Jurkat, Clone E6-1 (cell line): Measurements from ENCODE around the gene SNED1.
A peak's percentile ranks its signal among the peaks of the same experiment; 100 is the strongest.

Source experiments
- DNase-seq: peaks from one replicate; pipeline ENCODE4 v3.0.0-alpha.2; 2011; ENCODE audit warnings: low read depth, low spot score
- H3K4me3 ChIP-seq: 2 replicates; pipeline ENCODE4 v1.5.1; 2011; ENCODE audit warnings: mild to moderate bottlenecking, low read length, control low read depth, moderate library complexity

Gene SNED1

DNA sequence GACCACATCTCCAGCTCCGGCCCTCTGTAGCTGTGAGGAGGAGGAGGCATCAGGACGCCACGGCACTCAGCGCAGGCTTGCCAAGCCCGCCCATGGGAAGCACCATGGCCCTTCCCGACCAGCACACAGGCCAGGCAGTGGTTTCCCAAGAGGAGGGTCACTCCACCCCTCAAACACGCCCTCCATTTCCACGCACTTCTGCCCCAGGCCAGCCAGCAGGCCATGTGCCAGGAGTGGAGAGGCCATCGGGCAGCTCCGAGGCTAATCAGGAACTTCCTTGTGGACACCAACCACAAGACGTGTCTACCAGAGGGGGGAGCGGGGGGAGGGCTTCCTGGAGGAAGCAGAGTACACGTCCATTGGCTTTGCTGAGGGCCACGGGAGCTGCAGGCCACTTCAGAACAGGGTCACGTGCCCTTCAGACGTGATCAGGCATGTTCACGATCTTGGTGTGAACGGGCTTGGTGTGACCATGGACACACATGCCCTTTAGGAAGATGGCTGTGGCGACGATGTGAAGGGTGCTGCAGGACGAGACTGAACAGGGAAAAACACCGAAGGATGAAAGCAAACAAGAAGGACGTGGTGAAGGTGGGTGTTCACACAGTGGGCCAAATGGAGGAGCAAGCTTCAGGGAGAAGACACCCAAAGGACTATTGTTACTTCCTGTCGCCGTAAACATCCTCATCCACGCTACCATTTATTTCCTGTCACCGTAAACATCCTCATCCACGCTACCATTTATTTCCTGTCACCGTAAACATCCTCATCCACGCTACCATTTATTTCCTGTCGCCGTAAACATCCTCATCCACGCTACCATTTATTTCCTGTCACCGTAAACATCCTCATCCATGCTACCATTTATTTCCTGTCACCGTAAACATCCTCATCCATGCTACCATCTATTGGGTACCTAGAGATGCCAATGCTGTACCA lies 110.1 kb downstream of the SNED1 start:
- H3K4me3 ChIP-seq = no peak overlapping the region
- peak; percentile 14 for DNase-seq

DNA sequence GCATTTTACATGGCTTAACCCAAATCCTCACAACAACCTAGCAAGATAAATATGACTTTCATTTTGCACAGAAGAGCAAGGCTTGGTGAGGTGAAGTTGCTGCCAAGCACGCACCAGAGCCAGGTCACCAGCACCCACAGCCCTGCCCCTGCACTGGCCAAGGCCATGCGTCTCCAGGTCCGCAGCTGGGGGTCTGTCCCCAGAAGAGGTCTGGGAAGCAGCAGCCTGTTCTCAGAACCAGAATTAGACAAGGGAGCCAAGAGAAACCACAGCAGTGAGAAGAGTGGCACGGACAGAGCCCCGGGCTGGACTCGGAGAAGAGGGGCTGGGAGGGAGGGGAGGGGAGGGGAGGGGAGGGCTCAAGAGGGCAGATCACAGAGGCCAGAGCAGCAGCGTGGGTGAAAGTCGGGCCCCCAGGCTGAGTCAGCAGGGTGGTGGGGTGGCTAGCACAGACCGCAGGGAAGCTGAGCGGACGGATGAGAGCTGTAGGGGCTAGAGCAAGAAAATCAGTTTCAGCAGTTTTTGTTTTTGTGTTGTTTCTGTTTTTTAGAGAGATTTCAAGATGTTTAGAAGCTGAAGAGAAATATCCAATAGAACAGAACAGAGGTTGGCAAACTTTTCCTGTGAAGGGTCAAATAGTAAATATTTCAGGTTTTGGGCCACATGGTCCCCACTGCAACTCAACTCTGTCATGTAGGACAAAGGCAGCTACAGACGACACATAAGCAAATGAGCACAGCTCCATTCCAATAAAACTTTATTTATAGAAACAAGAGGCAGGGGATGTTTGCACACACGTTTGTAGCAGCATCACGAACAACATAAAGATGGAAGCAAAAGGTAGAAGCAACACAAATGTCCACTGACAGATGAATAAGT lies 111.0 kb downstream of the SNED1 start:
- no peak overlapping the region for H3K4me3 ChIP-seq
- no peak for DNase-seq

DNA sequence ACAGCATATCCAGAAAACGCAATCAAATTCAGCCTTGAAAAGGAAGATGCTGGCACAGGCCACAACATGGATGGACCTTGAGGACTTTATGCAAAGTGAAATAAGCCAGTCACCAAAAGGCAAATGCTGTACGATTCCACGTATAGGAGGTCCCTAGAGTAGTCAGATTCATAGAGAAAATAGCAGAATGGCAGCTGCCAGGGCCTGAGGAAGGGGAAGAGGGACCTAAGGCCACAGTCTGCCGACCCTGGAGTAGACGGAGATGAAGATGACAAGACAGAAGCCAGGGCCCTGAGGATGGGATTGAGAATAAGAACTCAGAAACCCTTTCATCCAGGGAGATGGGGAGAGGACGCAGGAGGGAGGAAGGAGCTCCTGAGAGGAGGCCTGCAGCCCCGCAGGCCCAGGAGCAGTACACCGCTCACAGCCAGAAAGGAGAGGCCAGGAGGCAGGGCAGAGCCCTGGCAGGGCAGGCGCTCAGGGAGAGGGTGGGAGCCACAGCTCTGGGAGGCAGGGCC lies 111.7 kb downstream of the SNED1 start:
- no peak overlapping the region for H3K4me3 ChIP-seq
- no peak for DNase-seq

- no peak overlapping the region for H3K4me3 ChIP-seq
- no peak for DNase-seq
Observed at GRCh38 chr2:241110607-241111439, 112.4 kb downstream of the SNED1 start.

GRCh38 chr2:241111440-241111805 lies 113.0 kb downstream of the SNED1 start:
- no peak overlapping the region for H3K4me3 ChIP-seq
- no peak for DNase-seq

GRCh38 chr2:241112046-241112445 lies 113.6 kb downstream of the SNED1 start:
- no peak overlapping the region for H3K4me3 ChIP-seq

GRCh38 chr2:241112592-241112991 lies 114.2 kb downstream of the SNED1 start:
- peak; percentile 48 for DNase-seq
- H3K4me3 ChIP-seq = no peak overlapping the region

More at GRCh38 chr2:241112046-241112445, 113.6 kb downstream of the SNED1 start:
- no peak for DNase-seq

DNA sequence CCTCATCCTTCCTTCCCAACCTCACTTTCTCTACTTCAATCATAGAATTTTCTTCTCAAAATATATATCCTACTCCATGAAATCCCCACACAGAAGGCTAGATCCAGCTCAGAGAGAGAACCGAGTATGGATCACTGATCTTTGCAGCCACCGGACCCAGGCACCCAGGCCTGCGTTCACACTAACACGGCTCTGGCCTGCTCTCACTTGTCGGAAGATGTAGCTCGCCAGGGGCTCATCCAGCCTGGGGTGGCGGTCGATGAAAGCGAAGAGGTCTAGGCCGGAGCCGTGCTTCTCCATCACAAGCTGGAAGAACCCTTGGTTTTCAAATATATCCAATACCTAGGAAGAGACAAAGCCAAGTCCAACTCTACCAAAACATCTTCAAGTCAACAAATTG lies 116.4 kb downstream of the SNED1 start:
- no peak overlapping the region for H3K4me3 ChIP-seq
- DNase-seq = no peak

GRCh38 chr2:241115361-241115760 lies 116.9 kb downstream of the SNED1 start:
- no peak for DNase-seq
- no peak overlapping the region for H3K4me3 ChIP-seq

DNA sequence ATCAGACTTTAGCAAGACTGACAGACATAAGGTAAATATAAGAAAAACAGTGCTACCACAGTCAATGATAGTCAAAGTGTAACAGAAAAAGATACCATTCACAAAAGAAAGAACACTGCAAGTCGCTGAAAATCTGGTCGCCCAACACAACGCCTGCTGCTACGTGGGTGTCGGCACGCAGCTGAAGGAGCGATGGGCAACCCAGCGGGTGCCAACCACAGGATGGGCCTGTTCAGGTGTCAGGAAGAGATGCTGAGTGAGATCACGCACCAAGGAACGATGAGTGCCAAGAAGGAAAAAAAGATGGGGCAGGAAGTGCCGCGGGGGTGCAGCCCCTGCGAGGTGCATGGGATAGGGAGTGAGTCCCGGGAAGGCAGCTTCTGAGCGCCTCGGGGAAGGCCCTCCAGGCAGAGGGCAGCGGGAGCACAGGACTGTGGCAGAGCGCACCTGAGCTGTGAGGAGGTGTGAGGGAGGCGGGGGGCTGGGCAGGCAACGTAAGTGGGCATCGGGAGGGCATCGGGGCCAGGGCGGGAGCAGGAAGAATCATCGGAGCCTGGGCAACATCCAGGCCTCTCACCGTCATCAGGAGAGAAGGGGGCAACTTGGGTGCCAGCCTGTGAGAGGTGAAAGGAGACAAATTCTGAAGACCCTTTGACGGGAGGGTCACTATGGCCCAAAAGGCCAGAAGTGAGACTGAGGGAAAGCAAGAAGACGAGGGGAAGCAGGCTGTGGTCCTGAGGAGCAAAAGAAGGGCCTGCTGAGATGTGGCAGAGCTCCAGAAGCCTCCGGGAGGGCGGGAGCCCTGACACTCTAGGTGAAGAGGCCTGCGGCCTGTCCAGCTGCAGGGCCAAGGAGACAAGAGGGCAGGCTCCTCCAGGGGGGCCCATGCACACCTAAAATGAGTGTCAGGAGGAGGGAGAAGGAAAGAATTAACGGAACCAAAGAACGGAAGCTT lies 118.5 kb downstream of the SNED1 start:
- DNase-seq = no peak
- H3K4me3 ChIP-seq = no peak overlapping the region

DNA sequence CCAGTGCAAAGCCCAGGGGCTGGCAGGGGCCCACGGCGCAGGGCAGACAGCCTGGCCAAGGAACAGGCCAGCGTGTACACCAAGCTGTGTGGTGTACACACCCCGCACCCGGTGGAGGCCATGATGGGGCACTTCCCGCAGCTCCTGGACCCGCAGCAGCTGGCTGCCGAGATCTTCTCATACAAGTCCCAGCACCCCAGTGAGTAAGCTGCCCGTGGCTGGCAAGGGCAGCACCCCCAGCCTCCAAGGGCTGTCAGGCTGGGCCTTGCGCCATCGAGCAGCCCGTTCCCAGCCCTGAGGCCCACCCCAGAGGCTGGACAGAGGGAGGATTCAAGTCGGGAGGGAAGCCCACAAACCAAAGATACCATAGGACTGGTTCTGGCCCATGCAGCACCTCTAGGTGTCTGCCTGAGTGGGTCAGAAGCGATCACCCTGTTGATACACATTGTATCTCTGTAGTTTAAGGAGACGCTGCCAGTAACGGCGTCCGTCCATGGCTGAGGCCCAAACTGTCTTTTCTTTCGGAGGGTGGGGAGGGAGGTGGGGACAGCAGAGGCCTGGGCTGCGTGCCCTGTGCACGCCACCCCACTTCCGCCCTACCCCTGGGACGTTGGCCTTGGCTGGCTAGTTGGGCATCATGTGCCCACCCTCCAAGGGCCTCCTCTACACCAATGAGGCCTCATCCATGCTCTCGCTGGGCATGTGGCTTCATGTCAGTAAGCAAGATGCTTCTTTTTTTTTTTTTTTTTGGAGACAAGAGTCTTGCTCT lies 120.5 kb downstream of the SNED1 start:
- no peak overlapping the region for H3K4me3 ChIP-seq
- DNase-seq = no peak

- no peak overlapping the region for H3K4me3 ChIP-seq
- no peak for DNase-seq
Observed at GRCh38 chr2:241120440-241120839, 122.0 kb downstream of the SNED1 start.

DNA sequence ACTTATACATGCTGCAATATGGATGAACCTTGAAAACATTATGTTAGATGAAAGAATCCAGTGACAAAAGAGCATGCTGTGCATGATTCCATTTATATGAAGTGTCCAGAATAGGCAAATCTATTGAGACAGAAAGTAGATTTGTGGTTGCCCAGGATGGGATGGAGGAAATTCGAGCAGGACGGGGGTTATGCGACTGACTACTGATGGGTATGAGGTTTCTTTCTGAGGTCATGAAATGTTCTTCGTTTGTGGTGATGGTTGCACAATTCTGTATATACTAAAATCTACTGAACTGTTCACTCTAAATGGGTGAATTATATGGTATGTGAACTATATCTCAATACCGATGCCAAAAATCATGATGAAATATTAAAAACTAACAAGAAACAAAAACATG lies 122.6 kb downstream of the SNED1 start:
- DNase-seq = no peak

DNA sequence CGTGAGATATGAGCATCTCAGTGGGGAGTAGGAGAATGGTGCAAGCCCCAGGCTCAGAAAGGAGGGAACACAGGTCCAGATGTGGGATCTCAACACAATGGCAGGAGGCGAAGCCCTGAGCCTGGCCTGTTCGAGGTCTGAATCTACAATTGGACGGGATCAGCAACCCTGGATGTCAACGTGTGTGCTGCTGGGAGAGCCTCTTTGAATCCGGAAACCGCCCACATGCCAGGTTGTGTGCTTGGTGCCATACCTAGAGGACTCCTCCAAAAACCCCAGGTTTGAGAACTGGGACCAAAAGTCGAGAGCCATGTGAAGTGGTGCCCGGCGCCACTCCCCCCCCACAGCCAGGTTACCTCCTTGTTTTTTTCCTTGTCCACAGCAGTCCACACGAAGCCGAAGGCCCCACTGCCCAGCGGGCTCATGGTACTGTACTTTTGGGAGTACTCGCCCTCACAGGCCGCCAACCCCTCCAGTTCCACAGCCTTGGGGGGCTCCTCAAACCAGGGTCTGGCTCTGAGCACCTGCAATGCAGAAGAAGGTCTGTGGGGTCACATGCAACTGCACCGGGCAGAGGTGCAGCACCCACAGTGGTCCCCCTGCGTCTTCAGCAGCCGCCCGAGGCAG lies 124.1 kb downstream of the SNED1 start:
- DNase-seq = no peak
- no peak overlapping the region for H3K4me3 ChIP-seq

More for the DNA sequence above, 122.6 kb downstream of the SNED1 start:
- H3K4me3 ChIP-seq = no peak overlapping the region

- DNase-seq = no peak
- H3K4me3 ChIP-seq = no peak overlapping the region
Observed at GRCh38 chr2:241123816-241124536, 125.6 kb downstream of the SNED1 start.

DNA sequence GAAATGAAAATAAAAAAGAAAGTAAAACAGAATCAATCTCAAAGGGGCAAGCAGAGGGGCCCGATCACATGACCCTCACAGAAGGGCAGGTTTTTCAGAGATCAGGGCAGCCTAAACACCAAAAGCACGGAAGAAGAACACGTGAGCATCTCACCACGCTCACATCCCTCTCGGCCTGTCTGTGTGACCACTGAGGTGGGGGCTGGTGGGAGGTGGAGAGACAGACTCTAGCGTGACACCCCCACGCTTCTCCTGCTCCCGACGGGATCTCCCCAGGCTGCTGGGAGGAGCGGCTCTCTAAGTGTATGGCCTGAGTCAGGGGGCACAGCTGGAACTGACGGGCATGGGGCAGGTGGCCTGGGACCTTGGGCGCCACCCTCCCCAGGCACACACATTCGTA lies 127.2 kb downstream of the SNED1 start:
- DNase-seq = no peak
- no peak overlapping the region for H3K4me3 ChIP-seq
